Nephron progenitor cell (in vitro differentiated cells): Measurements from ENCODE around the gene RBP3.

Source experiments
- DNase-seq: peaks from one replicate; pipeline ENCODE4 v3.0.0; 2021
- H3K27ac Mint-ChIP-seq: 2 replicates; pipeline ENCODE4 v1.8.0; 2021; ENCODE audit warnings: mild to moderate bottlenecking, moderate library complexity, mixed read lengths
- H3K27me3 Mint-ChIP-seq: 2 replicates; pipeline ENCODE4 v1.8.0; 2021; ENCODE audit warnings: mild to moderate bottlenecking, low read depth, mixed read lengths; ENCODE audit not compliant: poor library complexity
- H3K36me3 Mint-ChIP-seq: 2 replicates; pipeline ENCODE4 v1.8.0; 2021; ENCODE audit warnings: low read depth, mixed read lengths
- H3K4me1 Mint-ChIP-seq: 2 replicates; pipeline ENCODE4 v1.8.0; 2021; ENCODE audit warnings: mixed read lengths
- H3K4me3 Mint-ChIP-seq: 2 replicates; pipeline ENCODE4 v1.8.0; 2021; ENCODE audit warnings: mild to moderate bottlenecking, moderate library complexity, mixed read lengths
- H3K9me3 Mint-ChIP-seq: 2 replicates; pipeline ENCODE4 v1.8.0; 2021; ENCODE audit warnings: mild to moderate bottlenecking, moderate library complexity, mixed read lengths
- TF ChIP-seq, protein P1 (sequence below): fragments of 200-600 bp; sonication (generic); IDR thresholded peaks from 2 replicates; pipeline ENCODE4 v1.5.0; 2021; ENCODE audit warnings: antibody characterized with exemption

RBP3 gene

DNA sequence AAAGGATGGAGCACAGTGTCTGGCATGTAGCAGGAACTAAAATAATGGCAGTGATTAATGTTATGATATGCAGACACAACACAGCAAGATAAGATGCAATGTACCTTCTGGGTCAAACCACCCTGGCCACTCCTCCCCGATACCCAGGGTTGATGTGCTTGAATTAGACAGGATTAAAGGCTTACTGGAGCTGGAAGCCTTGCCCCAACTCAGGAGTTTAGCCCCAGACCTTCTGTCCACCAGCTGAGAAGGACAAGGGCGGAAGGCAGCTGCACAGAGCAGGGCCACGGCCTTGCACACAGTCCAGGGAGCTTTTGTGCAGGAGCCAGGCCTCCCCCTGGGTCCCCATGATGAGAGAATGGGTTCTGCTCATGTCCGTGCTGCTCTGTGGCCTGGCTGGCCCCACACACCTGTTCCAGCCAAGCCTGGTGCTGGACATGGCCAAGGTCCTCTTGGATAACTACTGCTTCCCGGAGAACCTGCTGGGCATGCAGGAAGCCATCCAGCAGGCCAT is at the start of gene RBP3:
RBP3 (plus strand) TSS at position 226 of the 514 bp plus-strand sequence; CDS start at position 348, 122 bp downstream.
- no peaks in the 10 kb centered on the region for H3K9me3 Mint-ChIP-seq
- TF ChIP-seq, protein P1, sequence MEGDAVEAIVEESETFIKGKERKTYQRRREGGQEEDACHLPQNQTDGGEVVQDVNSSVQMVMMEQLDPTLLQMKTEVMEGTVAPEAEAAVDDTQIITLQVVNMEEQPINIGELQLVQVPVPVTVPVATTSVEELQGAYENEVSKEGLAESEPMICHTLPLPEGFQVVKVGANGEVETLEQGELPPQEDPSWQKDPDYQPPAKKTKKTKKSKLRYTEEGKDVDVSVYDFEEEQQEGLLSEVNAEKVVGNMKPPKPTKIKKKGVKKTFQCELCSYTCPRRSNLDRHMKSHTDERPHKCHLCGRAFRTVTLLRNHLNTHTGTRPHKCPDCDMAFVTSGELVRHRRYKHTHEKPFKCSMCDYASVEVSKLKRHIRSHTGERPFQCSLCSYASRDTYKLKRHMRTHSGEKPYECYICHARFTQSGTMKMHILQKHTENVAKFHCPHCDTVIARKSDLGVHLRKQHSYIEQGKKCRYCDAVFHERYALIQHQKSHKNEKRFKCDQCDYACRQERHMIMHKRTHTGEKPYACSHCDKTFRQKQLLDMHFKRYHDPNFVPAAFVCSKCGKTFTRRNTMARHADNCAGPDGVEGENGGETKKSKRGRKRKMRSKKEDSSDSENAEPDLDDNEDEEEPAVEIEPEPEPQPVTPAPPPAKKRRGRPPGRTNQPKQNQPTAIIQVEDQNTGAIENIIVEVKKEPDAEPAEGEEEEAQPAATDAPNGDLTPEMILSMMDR, result no peak

DNA sequence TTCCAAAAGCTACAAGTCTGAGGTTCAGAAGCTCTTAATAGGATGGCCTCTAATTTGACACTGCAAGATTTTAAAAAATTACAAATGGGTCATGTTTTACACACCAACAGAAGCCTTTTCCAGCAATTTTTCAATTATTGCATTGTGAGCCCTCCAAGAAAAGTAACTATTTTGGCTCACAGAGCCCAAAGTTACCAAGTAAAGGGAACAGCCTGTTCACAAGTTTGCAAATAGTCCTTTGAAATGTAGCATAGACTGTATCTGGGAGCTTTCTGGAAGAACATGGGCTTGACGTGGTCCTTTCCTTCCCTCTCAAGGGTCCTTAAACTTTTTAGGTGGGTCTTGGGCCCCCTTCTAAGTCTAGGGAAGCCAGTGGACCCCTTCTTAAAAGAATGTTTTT is 49.4 kb upstream of the RBP3 start:
- Mint-ChIP-seq H3K27me3 (peaks cover 76% of the 10 kb centered on the region), H3K4me1 (peaks cover 42% of the 10 kb centered on the region), H3K9me3 (no peaks in the 10 kb centered on the region), H3K36me3 (no peaks in the 10 kb centered on the region), H3K4me3 (peak overlapping the region; percentile 47), H3K27ac (no peak overlapping the region)
- TF ChIP-seq, protein P1, result no peak
- DNase-seq, result no peak

More for the DNA sequence above, at the start of gene RBP3:
- Mint-ChIP-seq H3K27me3 (no peaks in the 10 kb centered on the region), H3K36me3 (no peaks in the 10 kb centered on the region), H3K4me1 (peaks cover 9% of the 10 kb centered on the region), H3K4me3 (no peak within 1 kb of the TSS), H3K27ac (no peak within 1 kb of the TSS)
- no peak for DNase-seq

DNA sequence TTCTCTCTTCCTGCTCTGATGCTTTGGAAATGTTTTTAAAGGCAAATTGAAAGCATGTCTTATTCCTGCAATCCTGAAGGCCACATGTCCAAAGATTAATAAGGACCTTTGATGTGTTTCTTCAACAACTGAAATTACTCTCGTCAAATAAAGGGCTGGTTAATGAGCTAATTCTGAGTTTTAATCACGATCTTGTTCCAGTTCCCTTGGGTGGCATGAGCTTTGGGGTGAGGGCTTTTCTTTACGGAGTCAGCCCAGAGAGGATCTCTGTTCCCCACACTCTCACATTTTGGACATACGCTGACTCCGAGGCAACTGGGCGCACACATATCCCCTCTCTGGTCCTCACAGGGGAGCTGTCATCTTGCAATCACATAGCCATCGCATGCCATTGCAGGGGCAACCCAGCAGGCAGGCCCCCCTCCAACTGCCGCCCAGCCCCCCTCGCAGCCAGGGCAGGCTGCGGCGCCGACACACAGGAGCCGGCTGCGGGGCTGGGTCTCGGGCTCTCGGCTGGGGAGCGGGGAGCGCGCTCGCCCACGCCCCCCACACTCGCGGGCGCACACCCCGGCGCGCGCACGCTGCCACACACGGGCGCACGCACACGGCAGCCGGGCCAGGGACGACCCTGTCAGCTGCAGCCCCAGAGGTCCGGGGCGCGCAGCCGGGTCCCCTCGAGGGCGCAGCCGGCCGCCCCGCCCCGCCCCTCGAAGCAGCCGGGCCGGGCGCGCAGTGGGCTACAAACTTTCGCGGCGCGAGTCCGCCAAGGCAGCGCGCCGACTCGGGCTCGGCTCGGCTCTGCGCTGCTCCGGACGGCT is 48.3 kb upstream of the RBP3 start, which contains the start of gene GDF10:
GDF10 (plus strand) TSS at position 587 of the 818 bp plus-strand sequence. CDS start 455 bp downstream, outside the sequence.
- peak within 1 kb of the TSS; percentile 83 for H3K4me3 Mint-ChIP-seq
- peak; percentile 71 for DNase-seq
- no peak within 1 kb of the TSS for H3K27ac Mint-ChIP-seq
- TF ChIP-seq, protein P1, result no peak
- peaks cover 83% of the 10 kb centered on the region for H3K27me3 Mint-ChIP-seq
- no peaks in the 10 kb centered on the region for H3K36me3 Mint-ChIP-seq
- H3K4me1 Mint-ChIP-seq, result peaks cover 42% of the 10 kb centered on the region
- H3K9me3 Mint-ChIP-seq, result no peaks in the 10 kb centered on the region

DNA sequence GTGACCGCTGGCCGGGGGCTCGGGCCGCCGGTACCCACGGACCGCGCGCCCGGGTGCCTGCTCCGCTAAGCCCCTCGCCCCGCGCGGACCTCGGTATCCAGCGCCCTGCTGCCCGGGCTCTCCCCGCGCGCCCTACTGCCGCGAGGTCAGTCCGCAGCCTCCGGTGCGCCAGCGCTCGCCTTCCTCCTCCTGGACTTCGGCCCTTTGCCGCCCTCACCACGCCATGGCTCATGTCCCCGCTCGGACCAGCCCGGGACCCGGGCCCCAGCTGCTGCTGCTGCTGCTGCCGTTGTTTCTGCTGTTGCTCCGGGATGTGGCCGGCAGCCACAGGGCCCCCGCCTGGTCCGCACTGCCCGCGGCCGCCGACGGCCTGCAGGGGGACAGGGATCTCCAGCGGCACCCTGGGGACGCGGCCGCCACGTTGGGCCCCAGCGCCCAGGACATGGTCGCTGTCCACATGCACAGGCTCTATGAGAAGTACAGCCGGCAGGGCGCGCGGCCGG is 47.7 kb upstream of the RBP3 start:
- Mint-ChIP-seq H3K4me3 (peak overlapping the region; percentile 83), H3K4me1 (peaks cover 36% of the 10 kb centered on the region), H3K27me3 (peaks cover 85% of the 10 kb centered on the region), H3K36me3 (no peaks in the 10 kb centered on the region), H3K9me3 (no peaks in the 10 kb centered on the region), H3K27ac (no peak overlapping the region)
- TF ChIP-seq, protein P1, result no peak
- peak; percentile 59 for DNase-seq

DNA sequence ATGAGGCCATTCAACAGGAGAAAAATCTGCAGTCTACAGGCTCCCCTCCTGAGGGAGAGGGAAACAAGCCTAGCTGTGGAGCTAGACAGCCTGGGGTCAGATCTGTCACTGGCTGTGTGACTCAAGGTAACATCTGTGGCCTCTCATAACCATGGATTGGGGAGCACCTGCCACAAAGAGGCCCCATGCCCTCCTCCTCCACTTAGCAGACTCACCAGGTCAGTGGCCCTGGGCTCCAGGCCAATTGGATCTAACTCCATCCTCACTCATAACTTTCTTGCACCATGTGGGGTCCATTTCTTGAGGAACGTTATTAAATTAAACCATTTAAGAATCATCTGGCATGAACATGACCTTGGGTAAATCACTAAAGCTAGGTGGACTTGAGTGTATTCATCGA is 46.3 kb upstream of the RBP3 start:
- H3K27ac Mint-ChIP-seq, result no peak overlapping the region
- peaks cover 29% of the 10 kb centered on the region for H3K4me1 Mint-ChIP-seq
- H3K27me3 Mint-ChIP-seq, result peaks cover 76% of the 10 kb centered on the region
- no peak overlapping the region for H3K4me3 Mint-ChIP-seq
- TF ChIP-seq, protein P1, result no peak
- no peak for DNase-seq
- no peaks in the 10 kb centered on the region for H3K36me3 Mint-ChIP-seq
- H3K9me3 Mint-ChIP-seq, result no peaks in the 10 kb centered on the region
